Astrocyte (in vitro differentiated cells and primary cell): ENCODE data around the gene CHST5.
"Not testable (repeated sequence)": the region's sequence is repeated elsewhere in the genome, so short reads cannot be mapped to it uniquely, and the experiment has no call there.

Experiments used
- CTCF ChIP-seq: IDR thresholded peaks from 2 replicates; pipeline ENCODE4 v1.5.1; 2011; ENCODE audit warnings: low read depth, mild to moderate bottlenecking, inconsistent platforms, low read length, moderate library complexity; ENCODE audit not compliant: insufficient read depth
- EZH2 ChIP-seq: IDR thresholded peaks from 2 replicates; pipeline ENCODE4 v1.6.1; 2012; ENCODE audit warnings: mild to moderate bottlenecking, low read length, inconsistent platforms; ENCODE audit not compliant: insufficient read depth

- not testable (repeated sequence) for TF ChIP-seq CTCF, EZH2
These were observed 37.1 kb downstream of the CHST5 start for GRCh38 chr16:75498605-75499322.
